GM18502 (cell line): ENCODE results near the gene CARD6.
"Not testable (repeated sequence)": the region's sequence is repeated elsewhere in the genome, so short reads cannot be mapped to it uniquely, and the experiment has no call there.

Experiments
- ATAC-seq: cut with Tn5 transposase; IDR thresholded peaks from one replicate; pipeline ENCODE4 v1.9.1; 2021; ENCODE audit warnings: mild to moderate bottlenecking; ENCODE audit not compliant: unreplicated experiment, poor library complexity

CARD6 gene

DNA sequence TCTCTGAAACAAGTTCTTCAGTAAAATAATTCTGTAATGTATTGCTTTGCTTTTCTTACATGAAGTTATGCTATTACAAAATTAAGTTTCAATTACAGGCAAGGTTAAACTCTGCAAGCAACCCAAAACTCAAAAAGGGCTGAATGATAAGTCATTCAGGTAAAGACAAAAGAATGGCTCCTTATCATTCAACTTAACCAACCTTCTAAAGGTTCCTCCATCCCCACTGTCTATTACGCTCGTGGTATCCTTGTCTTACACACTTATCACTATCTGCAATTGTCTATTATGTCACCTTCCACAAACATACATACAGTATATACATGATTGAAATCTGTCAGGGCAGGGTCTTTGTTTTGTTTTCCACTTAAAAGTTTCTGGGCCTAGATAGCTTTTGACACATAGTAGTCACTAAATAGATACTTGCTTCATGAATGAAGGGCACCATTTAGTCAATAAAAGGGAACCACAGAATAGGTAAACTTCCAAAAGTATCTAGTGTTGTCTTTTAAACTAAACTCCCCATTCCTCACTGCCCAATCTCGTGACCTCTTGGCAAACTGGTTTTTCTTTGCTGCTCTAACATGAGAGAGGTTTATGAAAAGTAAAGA is 13.0 kb upstream of the CARD6 start:
- ATAC-seq = no peak

DNA sequence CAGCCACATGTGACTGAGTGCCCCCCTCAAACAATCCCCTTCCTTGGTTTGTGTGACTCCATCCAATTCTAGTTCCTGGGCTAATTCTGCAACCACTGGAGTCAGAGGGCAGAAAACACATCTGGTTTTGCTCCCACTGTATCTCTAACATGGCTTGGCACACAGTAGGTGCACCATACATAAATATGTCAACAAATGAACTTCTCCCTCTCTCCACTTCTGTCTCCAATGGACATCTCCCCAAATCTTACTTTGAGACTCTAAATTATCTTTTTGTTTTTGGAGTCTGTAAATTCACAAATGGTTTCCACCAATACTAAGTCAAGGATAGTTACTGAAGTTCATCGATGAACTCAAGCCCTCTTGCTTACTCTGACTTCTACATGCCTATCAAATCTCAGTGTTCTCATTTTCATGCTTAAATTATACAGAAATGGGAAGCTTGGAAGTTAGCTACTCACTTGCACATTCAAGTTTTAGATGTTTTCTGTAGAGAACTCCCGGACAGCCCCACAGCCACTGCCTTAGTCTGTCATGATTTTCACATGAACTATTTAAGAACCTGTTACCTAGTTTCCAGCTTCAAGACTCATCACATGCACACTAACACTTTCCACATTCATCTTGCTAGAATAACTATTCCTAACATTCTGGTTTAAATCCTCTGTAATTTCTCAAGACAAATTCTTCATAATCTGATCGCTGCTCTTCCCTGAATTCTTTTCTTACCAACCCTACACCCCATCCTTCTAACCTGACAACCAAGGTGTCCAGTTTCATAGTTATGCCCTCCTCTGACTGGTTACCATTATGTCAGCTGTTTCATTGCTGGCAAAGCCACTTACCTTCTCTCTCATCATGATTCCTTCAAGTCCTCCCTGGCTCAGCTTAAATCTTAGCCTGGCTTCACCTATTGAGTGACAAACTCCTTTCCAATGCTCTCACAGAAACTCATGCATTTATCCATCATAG is 12.2 kb upstream of the CARD6 start:
- ATAC-seq = no peak

DNA sequence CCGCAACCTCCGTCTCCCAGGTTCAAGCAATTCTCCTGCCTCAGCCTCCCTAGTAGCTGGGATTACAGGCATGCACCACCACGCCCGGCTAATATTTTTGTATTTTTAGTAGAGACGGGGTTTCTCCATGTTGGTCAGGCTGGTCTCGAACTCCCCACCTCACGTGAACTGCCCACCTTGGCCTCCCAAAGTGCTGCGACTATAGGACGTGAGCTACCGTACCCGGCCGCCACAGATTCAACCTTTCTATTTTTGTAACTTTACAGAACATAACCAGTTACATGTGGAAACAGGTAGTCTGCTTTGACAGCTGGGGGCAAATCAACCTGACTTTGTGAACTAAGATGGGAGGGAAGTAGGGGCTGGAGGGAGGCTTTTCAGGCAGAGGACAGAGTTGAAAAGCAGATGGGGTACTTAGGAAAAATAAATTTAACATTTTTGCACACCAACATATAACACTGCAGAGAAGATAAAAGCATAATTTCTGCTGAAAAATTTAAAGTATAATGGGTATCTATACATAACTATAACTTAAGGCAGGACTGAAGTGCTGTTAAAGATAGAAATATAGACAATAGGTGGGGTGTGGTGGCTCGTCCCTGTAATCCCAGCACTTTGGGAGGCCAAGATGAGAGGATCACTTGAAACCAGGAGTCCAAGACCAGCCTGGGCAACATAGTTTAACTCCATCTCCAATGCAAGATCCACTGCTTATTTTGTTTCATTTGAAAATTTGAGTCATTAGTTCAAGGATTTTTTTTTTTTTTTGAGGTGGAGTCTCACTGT is 11.2 kb upstream of the CARD6 start:
- no peak for ATAC-seq

DNA sequence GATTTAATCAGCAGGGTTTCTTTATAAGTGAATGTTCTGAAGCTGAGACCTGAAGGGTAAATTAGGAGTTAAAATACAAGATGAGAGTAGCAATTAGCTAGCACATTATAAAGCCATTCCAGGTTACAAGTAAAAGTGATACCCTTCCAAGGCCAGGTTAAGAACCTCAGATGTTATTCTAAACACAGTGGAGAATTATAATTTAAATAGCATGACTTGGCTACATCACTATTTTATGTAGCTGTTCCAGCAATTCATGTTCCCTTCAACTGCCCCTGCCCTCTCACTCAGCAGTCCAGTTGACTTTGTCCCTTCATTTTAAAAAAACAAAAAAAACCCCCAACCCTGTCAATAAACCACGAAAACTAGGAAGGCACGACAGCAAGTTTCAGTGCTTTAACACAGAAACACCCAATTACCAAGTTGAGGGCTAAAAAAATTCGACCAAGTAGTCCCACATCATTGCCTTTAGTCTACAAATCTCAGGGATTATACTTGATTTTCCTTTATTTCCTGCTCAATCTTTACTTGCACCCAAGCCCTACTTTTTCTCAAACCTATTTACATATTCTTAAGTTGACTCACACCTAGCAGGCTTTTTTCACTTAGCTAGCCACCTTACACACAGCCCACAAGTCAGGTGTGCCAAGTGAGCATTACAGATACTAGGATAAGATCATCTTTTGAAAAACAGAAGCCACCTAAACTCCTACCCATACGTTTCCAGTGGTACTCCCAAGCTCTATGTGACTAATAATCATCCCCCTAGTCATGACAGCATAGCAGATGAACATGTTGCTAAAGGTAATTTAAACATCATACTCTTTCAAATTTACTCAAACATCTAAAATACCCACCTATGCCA is 9.6 kb upstream of the CARD6 start:
- ATAC-seq = peak; percentile 21

DNA sequence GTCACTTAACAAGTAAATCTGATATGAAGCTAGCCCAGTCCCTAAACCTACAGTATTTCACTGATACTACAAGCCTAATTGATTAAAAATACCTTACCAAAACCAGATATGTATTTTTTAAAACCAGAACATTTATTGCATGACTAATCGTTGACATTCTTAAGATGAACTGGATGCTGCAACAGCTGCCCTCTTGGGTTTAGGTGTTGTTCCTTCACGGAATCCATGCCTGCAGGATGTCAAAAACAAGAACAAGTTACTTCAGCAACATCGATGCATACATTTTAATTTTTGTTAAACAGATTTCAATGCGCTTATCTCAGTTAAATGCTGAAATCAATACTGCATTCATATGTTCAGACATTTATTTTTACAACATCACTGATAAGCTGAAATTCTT is 8.8 kb upstream of the CARD6 start:
- ATAC-seq = no peak

DNA sequence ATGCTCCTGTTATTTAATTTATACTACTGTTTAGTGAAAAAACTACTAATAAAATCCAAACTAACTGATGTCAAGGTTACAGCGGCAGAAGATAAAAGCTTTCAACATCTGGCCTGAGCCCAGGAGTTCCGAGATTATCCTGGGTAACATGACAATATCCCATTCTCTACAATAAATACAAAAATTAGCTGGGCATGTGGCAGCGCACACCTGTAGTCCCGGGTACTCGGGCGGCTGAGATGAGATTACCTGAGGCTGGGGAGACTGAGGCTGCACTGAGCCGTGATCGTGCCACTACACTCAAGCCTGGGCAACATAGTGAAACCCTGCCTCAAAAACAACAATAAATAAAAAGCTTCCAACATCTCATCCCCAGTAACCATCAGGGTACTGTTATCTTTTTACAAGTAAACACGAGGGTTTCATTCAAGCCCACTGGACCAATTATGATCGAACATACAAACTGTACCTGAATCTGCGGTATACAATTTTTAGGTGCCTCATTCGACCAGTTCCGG is 7.4 kb upstream of the CARD6 start:
- ATAC-seq = no peak

DNA sequence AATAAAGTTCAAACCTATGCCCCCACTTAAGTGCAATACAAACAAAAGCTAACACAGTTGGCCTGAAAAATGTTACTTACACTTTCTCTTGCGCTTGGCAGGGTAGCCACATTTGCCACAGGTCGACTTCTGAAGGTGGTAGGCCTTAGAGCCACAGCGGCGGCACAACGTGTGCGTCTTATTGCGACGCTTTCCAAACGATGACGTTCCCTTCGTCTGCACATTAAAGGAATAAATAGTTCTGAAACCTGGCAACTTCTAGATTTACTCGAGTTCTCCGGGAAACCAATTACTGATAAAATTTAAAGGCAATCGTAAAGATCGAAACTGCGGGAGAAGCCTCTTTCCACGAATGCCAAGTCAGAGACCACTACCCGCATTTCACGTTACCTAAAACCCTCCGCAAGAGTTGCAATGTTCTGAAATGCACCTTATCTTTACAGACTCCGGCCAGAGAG is 6.7 kb upstream of the CARD6 start:
- no peak for ATAC-seq

DNA sequence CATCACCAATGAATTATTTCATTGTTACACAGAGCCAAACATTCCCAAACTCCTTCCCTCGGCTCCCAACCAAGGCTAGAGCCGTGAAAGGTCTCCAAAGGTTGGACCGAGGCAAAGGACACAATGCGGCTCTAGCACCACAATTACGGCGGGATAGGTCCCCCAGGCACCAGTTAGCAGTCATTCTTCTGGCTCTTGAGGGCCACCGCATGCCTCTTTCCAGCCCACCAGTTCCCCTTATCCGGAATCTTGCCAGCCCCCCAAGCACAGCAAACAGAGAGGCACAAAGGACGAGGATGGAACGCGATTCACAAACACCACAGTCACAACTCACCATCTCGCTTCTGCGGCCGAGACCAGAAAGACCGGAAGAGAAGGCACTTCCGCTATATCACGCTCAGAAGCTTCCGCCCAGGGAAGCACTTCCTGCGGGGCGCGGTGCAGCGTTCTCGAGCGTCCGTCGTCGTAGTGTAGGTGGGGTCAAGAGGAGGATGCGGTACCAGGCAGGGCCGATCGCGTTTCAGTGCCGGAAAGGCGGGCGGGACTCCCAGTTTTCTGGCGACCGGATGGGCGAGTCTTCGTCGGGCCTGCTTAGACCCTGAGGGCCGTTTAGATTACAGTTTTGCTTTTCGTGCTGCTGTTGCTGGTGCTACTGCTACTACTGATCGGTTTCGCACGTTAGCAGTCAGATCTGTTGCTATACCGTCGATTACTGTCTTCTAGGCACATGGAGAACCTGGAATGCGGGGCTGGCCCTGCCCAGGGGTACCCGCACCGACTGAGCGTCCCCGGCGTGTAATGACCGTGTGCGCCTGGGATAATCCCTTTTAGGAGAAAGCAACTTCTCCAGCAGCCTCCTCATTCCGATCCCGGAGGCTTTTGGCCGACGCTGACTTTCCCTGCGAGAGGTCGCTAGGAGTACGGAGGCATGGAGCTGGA is 6.0 kb upstream of the CARD6 start, which contains the start of gene RPL37:
Gene RPL37, minus strand, starts transcription at position 374 of the 939 bp plus-strand sequence. Its CDS starts 37 bp downstream, at position 337.
- peak; percentile 97 for ATAC-seq

DNA sequence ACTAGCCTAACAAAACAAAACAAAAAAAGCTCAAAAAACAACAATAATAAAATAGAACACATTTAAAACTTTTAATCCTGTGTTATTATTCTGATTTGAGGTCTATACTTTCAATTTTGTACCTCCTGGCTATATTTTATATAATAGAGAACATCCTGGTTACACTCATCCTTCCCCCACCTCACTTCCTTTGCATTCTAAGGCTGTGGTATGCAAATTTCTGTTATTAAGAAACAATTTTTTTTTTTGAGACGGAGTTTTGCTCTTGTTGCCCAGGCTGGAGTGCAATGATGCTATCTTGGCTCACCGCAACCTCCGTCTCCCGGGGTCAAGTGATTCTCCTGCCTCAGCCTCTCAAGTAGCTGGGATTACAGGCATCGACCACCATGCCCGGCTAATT is 3.1 kb upstream of the CARD6 start:
- no peak for ATAC-seq

DNA sequence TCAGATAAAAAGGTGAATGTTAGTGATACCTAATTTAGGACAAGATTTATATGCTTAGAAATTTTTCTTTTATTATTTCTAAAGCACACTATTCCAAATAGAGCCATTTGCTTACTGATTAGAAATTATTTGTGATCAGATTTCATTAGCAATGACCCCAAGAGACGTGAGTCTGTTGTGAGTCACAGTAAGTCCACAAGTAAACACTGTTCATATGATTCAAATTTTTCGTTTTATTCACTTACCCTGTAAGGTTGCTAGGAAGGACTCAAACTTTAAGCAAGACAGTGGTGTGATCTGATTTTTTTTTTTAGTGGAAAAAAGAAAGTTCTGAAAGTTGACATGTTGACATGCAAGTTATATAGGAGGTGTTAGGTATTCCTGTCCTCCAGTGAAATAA is 1.2 kb downstream of the CARD6 start:
- ATAC-seq = no peak

DNA sequence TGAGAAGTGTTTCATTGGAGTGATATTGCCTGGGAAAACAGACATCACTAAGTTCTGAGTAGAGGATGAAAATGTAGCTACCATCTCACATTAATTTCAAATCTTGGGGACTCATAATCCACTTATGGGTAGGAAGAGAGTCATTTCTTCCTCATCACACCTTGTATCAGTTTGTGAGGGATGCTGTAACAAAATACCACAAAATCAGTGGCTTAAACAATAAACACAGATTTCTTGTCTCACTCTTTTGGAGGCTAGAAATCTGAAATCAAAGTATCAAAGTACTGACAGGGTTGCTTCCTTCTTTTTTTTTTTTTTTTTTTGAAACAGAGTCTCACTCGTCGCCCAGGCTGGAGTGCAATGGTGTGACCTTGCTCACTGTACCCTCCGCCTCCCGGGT is 3.4 kb downstream of the CARD6 start:
- ATAC-seq = no peak

DNA sequence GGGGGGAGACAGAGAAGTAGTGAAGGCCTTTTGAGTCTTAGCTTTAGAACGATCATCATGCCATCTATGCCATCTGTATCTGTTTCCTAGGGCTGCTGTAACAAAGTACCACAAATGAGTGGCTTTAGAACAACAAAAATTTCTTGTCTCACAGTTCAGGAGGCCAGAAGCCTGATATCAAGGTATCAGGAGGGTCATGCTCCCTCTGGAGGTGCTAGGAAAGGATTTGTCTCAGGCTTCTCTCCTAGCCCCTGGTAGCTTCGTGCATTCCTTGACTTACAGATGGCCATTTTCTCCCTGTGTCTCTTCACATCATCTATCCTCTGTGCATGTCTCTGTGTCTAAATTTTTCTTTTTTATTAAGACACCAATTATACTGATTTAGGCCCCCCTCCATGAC is 5.2 kb downstream of the CARD6 start:
- no peak for ATAC-seq

DNA sequence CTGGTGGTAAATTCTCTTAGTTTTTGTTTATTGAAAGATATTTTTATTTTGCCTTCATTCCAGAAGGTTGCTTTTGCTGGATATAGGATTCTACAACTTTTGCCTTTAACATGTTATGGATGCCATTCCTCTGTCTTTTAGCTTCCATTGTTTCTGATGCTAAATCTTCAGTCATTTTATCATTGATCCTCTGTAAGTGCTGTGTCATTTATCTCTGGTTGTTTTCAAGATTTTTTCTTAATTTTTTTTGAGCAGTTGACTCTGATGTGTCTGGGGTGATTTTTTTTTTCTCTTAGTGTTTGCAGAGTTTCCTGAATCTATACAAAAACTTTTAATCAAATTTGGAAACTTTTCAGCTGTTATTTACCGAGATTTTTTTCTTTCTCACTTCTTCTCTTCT is 6.4 kb downstream of the CARD6 start:
- no peak for ATAC-seq

DNA sequence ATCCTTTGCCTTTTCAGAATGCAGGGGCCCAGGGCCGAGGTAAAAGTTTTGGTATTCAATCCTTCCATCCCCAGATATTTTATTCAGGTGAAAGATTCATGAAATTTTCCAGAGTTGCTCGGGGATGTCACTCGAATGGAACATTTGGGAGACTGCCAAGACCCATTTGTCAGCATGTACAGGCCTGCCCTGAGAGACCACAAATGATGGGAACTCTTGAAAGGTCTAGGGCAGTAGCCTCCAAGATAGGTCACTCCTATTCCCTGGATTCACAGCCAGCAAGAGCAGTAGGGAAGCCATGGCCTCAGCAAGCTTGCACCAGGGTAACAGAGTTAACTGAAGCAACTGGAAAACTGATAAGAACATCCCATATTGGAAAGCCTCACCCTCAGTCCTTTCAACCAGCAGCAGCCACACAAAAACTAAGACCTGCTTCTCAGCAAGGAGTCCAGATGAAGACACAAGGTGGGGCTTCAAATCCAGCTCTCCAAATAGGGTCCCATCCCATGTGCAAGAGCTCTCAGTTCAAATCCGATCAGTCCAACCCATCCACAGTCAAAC is 12.5 kb downstream of the CARD6 start:
- no peak for ATAC-seq

DNA sequence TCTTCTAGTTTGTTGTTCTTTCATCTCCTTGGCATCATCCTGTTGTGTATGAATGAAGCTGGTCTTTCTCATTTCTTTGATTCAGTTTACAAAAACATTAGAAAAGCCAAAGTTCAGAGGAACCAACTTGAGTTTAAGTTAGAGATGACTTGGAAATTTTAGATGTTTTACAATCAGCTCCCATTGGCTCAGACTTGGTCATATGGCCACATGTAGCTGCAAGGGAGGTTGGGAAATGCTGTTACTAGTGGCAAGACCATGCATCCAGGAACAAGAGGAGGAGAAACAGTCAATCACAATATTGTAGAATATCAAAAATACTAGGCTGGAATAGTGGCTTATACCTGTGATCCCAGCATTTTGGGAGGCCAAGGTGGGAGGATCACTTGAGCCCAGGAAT is 19.5 kb downstream of the CARD6 start:
- ATAC-seq = no peak

DNA sequence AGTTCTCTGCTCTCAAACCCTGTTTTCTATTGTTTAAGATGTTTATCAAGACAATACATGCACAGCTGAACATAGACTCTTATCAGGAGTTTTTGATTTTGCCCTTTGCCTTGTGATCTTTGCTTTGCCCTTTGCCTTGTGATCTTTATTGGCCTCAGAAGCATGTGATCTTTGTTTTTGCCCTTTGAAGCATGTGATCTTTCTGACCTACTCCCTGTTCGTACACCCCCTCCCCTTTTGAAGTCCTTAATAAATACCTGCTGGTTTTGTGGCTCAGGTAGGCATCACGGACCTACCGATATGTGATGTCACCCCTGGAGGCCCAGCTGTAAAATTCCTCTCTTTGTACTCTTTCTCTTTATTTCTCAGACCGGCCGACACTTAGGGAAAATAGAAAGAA is 23.8 kb downstream of the CARD6 start:
- ATAC-seq = not testable (repeated sequence)

DNA sequence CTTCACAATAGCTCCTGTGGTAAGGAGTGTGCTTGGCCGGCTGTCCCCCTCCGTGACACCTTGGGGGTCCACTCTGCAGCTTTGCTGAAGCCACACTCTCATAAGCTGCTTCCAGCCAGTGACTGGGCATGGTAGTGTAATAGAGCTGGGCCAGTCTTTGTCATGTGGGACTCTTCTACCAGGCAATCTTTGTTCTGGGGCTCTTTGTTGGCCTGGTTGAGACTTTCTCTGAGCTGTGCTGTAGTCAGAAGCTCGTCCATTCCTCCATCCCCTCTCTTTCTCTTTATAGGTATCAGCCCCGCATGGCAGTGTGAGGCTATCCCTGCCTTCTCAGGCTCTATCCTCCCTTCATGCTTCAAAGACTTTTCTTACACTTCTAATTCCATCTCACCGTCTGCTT is 25.7 kb downstream of the CARD6 start:
- ATAC-seq = no peak

DNA sequence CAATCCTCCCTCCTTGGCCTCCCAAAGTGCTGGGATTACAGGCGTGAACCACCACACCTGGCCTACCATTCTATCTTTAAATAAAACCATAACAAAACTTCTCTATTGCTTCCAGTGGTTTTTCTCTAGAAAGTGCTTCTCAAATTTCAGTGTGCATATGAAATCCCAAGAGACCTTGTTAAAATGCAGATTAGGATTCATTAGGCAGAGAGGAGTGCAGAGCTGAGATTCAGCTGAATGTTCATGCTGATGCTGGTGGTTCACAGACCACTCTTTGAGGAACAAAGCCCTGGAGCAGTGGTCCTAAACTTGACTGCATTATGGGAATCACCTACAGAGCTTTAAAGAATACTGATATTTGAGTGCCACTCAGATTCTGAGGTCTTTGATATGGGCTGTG is 28.2 kb downstream of the CARD6 start:
- ATAC-seq = no peak
